ENCODE data around the gene CHIC2. TPM values are rescaled to one million over a fixed set of nuclear protein-coding genes. Genes with fewer than 3 reads are reported as not detected.

The CHIC2 gene
- total RNA-seq, 1 experiment from 2014 or later: 8.2 TPM

- peak overlapping the region; percentile 90 to 94 for H3K4me3 Mint-ChIP-seq
- no peak overlapping the region for H4K8ac ChIP-seq (replicated peaks; ENCODE audit: insufficient read length, low read depth, low read length)
- no peak for TF ChIP-seq CTCF (conservative IDR thresholded peaks at IDR 0.05)
- peak overlapping the region; percentile 98 for H3K4me2 ChIP-seq (ENCODE audit: insufficient read depth, insufficient read length, low read length)
- no peaks in the 10 kb centered on the region for H3K27me3 ChIP-seq (ENCODE audit: insufficient read depth, low read length)
- no peak overlapping the region for H4K5ac ChIP-seq (ENCODE audit: insufficient read length, low read depth, low read length)
- peaks cover 31 to 36% of the 10 kb centered on the region in 2 experiments for H3K4me1 Mint-ChIP-seq
- H3K9me3 ChIP-seq (ENCODE audit: control insufficient read depth, low read depth, low read length): no peaks in the 10 kb centered on the region
- no peaks in the 10 kb centered on the region for H3K79me2 ChIP-seq (ENCODE audit: insufficient read depth, low read length)
- WGBS (ENCODE audit: extremely low coverage, insufficient read length, low lambda C conversion rate): no CpG with 5 or more reads among the region's 38 CpGs
- H3T11ph ChIP-seq (ENCODE audit: low read length): no peak overlapping the region
- no peak overlapping the region for H2BK15ac ChIP-seq (ENCODE audit: low read depth, low read length)
- no peak overlapping the region for H3K18ac ChIP-seq (ENCODE audit: insufficient read length, low read depth, low read length)
- no peaks in the 10 kb centered on the region; the same call in 1 of the 2 replicates for H3K4me1 ChIP-seq (ENCODE audit: insufficient read depth, low read length)
- H2AFZ ChIP-seq (ENCODE audit: low read length): no peak overlapping the region
- H3K9me3 Mint-ChIP-seq: no peaks in the 10 kb centered on the region
- H4K91ac ChIP-seq (ENCODE audit: insufficient read length, low read depth, low read length): no peak overlapping the region
- no peak overlapping the region for H3K56ac ChIP-seq (ENCODE audit: insufficient read length, low read depth, low read length)
- H3K27me3 Mint-ChIP-seq (ENCODE audit: low read depth): peaks cover 7% of the 10 kb centered on the region
- no peaks in the 10 kb centered on the region for H3K36me3 Mint-ChIP-seq (ENCODE audit: insufficient read depth in 1 of 3, low read depth in 3 of 3)
- H3K79me1 ChIP-seq (ENCODE audit: insufficient read depth, low read depth, low read length, poor library complexity, severe bottlenecking): peaks cover 3% of the 10 kb centered on the region
- DNase-seq: peak; percentile 36
- H2BK120ac ChIP-seq (ENCODE audit: low read depth, low read length, poor library complexity, severe bottlenecking): no peak overlapping the region
- H3K23ac ChIP-seq (ENCODE audit: insufficient read length, low read depth, low read length): no peak overlapping the region
- H3K27ac ChIP-seq (ENCODE audit: insufficient read length, low read depth, low read length): no peak overlapping the region
- H3K27ac Mint-ChIP-seq: peak overlapping the region in 1 of 3 experiments; percentile 96; a peak in 4 of 7 replicates
- H2BK20ac ChIP-seq (ENCODE audit: low read depth, low read length, poor library complexity, severe bottlenecking): no peak overlapping the region
- H3K23me2 ChIP-seq (ENCODE audit: insufficient read length, low read depth, low read length, poor library complexity, severe bottlenecking): peaks cover 7% of the 10 kb centered on the region
- no peak overlapping the region for H2BK5ac ChIP-seq (ENCODE audit: insufficient read length, low read length)
- no peaks in the 10 kb centered on the region for H4K20me1 ChIP-seq (ENCODE audit: control insufficient read depth, insufficient read depth, insufficient read length)
- H2BK12ac ChIP-seq (ENCODE audit: insufficient read length, low read depth, low read length): no peak overlapping the region
- H2AK5ac ChIP-seq (ENCODE audit: insufficient read length, low read length): no peak overlapping the region
- peak overlapping the region; percentile 66 for H3K14ac ChIP-seq (ENCODE audit: insufficient read depth, low read length)
- H3K4ac ChIP-seq (ENCODE audit: low read depth, low read length): no peak overlapping the region
- peak overlapping the region; percentile 81 for H3K9ac ChIP-seq (ENCODE audit: extremely low read depth, insufficient read length, low read length)
Measured at GRCh38 chr4:54063737-54064316, 578 bp downstream of the CHIC2 start.
